Stimulated activated CD8-positive, alpha-beta memory T cell treated with anti-CD3 and anti-CD28 coated beads, Interleukin-12 subunit alpha, Interleukin-12 subunit beta, amount 100 ng/mL, for 1 hour (primary cell): ENCODE data around the gene MAGEH1.

Source experiments
- DNase-seq: peaks from one replicate; pipeline ENCODE4 v3.0.0-alpha.2; 2020; ENCODE audit warnings: low read depth

Gene MAGEH1

GRCh38 chrX:55490121-55490520 is 38.2 kb downstream of the MAGEH1 start:
- DNase-seq = no peak

- no peak for DNase-seq
These were observed 39.0 kb downstream of the MAGEH1 start for GRCh38 chrX:55490974-55491373.
